HCT116 (cell line): ENCODE results near the gene FAM228A. TPM values are rescaled to one million over a fixed set of nuclear protein-coding genes. Genes with fewer than 3 reads are reported as not detected.

Experiments used
- ATAC-seq: fragments of 200-7000 bp; cut with Tn5 transposase; 2 replicates; pipeline ENCODE4 v1.9.1; 2020; ENCODE audit warnings: mild to moderate bottlenecking, moderate library complexity
- BruUV-seq: library from RNA; stranded (reverse); fragments of 400-500 nt; replicated peaks from 2 replicates; lab custom pipeline; 2021; lab: Mats Ljungman, UMichigan
- CTCF ChIA-PET: fragments of 300-600 bp; sonication (Branson Sonifier 250); formaldehyde crosslinking; loops from one replicate; lab custom pipeline; 2021; ENCODE audit warnings: antibody characterized with exemption; lab: Charles Lee
- POLR2A ChIA-PET: fragments of 300-600, 350-600 bp; sonication (Branson Sonifier 250); formaldehyde crosslinking; loops from one replicate; lab custom pipeline; 2021; ENCODE audit warnings: antibody characterized with exemption; lab: Charles Lee
- RAD21 ChIA-PET, 2 experiments: fragments of 300-600 bp; sonication (Branson Sonifier 250); formaldehyde crosslinking; loops; one replicate each; lab custom pipeline; 2023; ENCODE audit warnings: low total read pairs in 2 of 2; ENCODE audit not compliant: uncharacterized antibody in 2 of 2, unreplicated experiment in 2 of 2, low non-redundant PET in 1 of 2; lab: Charles Lee
- DNase-seq: peaks from one replicate; pipeline ENCODE4 v3.0.0-alpha.2; 2010; ENCODE audit warnings: low read depth, low spot score
- H2AFZ ChIP-seq: fragments of 200-600 bp; shearing (Covaris generic), sonication (generic); 2 replicates; pipeline ENCODE4 v1.6.1; 2017; ENCODE audit warnings: low read depth, mixed run types, mixed read lengths, antibody characterized with exemption, low read length; ENCODE audit not compliant: poor library complexity, severe bottlenecking
- H3K27ac ChIP-seq: 2 replicates; pipeline ENCODE4 v1.5.1; 2012; ENCODE audit warnings: low read depth, low read length
- H3K27me3 ChIP-seq: fragments of 200-600 bp; sonication (generic); 2 replicates; pipeline ENCODE4 v1.6.1; 2016; ENCODE audit warnings: mixed run types, low read length, mixed read lengths; ENCODE audit not compliant: insufficient read depth
- H3K36me3 ChIP-seq, 2 experiments: fragments of 200-500 bp in 1 of 2; fragments of 200-600 bp in 1 of 2; sonication (Bioruptor generic) in 1 of 2; sonication (generic) in 1 of 2; 2 replicates each; pipeline versions ENCODE4 v1.5.1 to v1.6.1; 2014 to 2016; ENCODE audit warnings: low read length in 2 of 2, inconsistent platforms in 1 of 2, mixed read lengths in 1 of 2, mixed run types in 1 of 2; ENCODE audit not compliant: insufficient read depth in 2 of 2, control insufficient read depth in 1 of 2
- H3K4me1 ChIP-seq, 2 experiments: fragments of 200-600 bp in 1 of 2; sonication (generic) in 1 of 2; 2 replicates each; pipeline versions ENCODE4 v1.5.1 to v1.6.1; 2012 to 2017; ENCODE audit warnings: low read length in 2 of 2, inconsistent platforms in 1 of 2, mild to moderate bottlenecking in 1 of 2, mixed read lengths in 1 of 2, mixed run types in 1 of 2, moderate library complexity in 1 of 2; ENCODE audit not compliant: insufficient read depth in 2 of 2, control insufficient read depth in 1 of 2
- H3K4me2 ChIP-seq: fragments of 200-600 bp; sonication (generic); 2 replicates; pipeline ENCODE4 v1.6.1; 2017; ENCODE audit warnings: mixed run types, low read length, mixed read lengths
- H3K4me3 ChIP-seq, 2 experiments: fragments of 200-600 bp in 1 of 2; sonication (generic) in 1 of 2; replicated peaks in 1 of 2; 2 replicates each; pipeline ENCODE4 v1.5.1; 2011 to 2016; ENCODE audit warnings: low read length in 2 of 2, control low read depth in 1 of 2, low read depth in 1 of 2, mild to moderate bottlenecking in 1 of 2, mixed read lengths in 1 of 2, mixed run types in 1 of 2
- H3K79me2 ChIP-seq: fragments of 200-600 bp; sonication (generic); 2 replicates; pipeline ENCODE4 v1.6.1; 2017; ENCODE audit warnings: mild to moderate bottlenecking, mixed run types, low read length, moderate library complexity, mixed read lengths; ENCODE audit not compliant: insufficient read depth
- H3K9ac ChIP-seq: fragments of 200-600 bp; sonication (generic); 2 replicates; pipeline ENCODE4 v1.6.1; 2016; ENCODE audit warnings: low read length, mixed read lengths
- H3K9me2 ChIP-seq: fragments of 200-600 bp; sonication (generic), shearing (Covaris generic); 2 replicates; pipeline ENCODE4 v1.6.1; 2017; ENCODE audit warnings: mixed run types, mild to moderate bottlenecking, moderate library complexity; ENCODE audit not compliant: insufficient read depth
- H3K9me3 ChIP-seq, 2 experiments: fragments of 200-500 bp in 1 of 2; fragments of 200-600 bp in 1 of 2; sonication (Bioruptor generic) in 1 of 2; sonication (generic) in 1 of 2; 2 replicates each; pipeline ENCODE4 v1.6.1; 2014 to 2017; ENCODE audit warnings: low read length in 2 of 2, mixed read lengths in 2 of 2, inconsistent platforms in 1 of 2, low read depth in 1 of 2, mild to moderate bottlenecking in 1 of 2, mixed run types in 1 of 2, moderate library complexity in 1 of 2; ENCODE audit not compliant: control insufficient read depth in 1 of 2, insufficient read depth in 1 of 2
- H4K20me1 ChIP-seq: fragments of 200-600 bp; sonication (generic), shearing (Covaris generic); 2 replicates; pipeline ENCODE4 v1.6.1; 2017; ENCODE audit warnings: mixed run types, mild to moderate bottlenecking, moderate library complexity; ENCODE audit not compliant: insufficient read depth
- ELF1 ChIP-seq: IDR thresholded peaks from 2 replicates; pipeline ENCODE4 v1.6.1; 2012; ENCODE audit warnings: low read depth, borderline replicate concordance
- EZH2 ChIP-seq: fragments of 200-600 bp; sonication (generic); IDR thresholded peaks from 2 replicates; pipeline ENCODE4 v1.6.1; 2017; ENCODE audit warnings: antibody characterized with exemption, mixed run types
- EZH2phosphoT487 ChIP-seq: fragments of 200-600 bp; IDR thresholded peaks from 2 replicates; pipeline ENCODE4 v1.6.1; 2018; ENCODE audit warnings: antibody characterized with exemption, borderline replicate concordance
- FOSL1 ChIP-seq: IDR thresholded peaks from 2 replicates; pipeline ENCODE4 v1.6.1; 2012; ENCODE audit warnings: low read depth
- POLR2A ChIP-seq: IDR thresholded peaks from 2 replicates; pipeline ENCODE4 v1.7.0; 2011; ENCODE audit warnings: borderline replicate concordance; ENCODE audit not compliant: insufficient read depth, insufficient read length; ENCODE audit errors: extremely low read depth
- SIN3A ChIP-seq: IDR thresholded peaks from 2 replicates; pipeline ENCODE4 v1.6.1; 2012; ENCODE audit warnings: low read depth
- TCF7L2 ChIP-seq: IDR thresholded peaks from 2 replicates; pipeline ENCODE4 v1.7.0; 2011; ENCODE audit warnings: borderline replicate concordance, inconsistent platforms; ENCODE audit not compliant: insufficient read depth, insufficient read length; ENCODE audit errors: extremely low read depth
- YY1 ChIP-seq: IDR thresholded peaks from 2 replicates; pipeline ENCODE4 v1.6.1; 2011; ENCODE audit warnings: low read length, low read depth, moderate library complexity, mild to moderate bottlenecking; ENCODE audit not compliant: insufficient replicate concordance; ENCODE audit errors: extremely low read depth
- intact Hi-C: fragments of 100-400 bp; cut with micrococcal nuclease; formaldehyde crosslinking; loops from 2 replicates; pipeline ENCODE4 v1.10.0; 2022
- total RNA-seq: library from RNA; stranded (reverse); gene quantifications from one replicate; pipeline ENCODE4 v1.2.1, GENCODE V29; 2021; ENCODE audit not compliant: unreplicated experiment

FAM228A gene
- total RNA-seq, 1 experiment from 2014 or later, result not detected

DNA sequence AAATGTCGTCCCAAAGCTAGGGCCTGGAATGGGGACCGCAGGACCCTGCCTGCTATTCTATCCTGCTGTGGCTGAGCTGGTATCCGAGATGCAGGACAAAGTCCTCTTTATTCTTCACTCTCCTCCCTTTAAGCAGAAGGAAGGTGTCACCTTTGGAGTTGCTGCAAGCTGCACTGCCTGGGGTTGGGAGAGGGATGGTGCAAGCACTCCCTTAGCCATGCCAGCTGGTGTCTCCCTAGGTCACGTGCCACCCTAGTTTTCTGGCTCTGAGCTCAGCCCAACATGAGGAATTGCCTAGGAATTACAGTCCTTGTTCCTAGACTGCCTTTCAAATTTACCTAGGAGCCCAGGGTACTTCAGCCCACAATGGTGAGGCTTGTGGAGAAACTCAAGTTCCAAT, 21.4 kb upstream of the FAM228A start:
- TF ChIP-seq YY1, result no peak
- no peak for TF ChIP-seq EZH2phosphoT487
- no peak for TF ChIP-seq FOSL1
- TF ChIP-seq TCF7L2, result no peak

GRCh38 chr2:24158131-24158530, 16.7 kb upstream of the FAM228A start:
- DNase-seq (no peak), ATAC-seq (no peak)
- POLR2A ChIA-PET, result no interaction called here
- H3K9ac ChIP-seq, result no peak overlapping the region
- CTCF ChIA-PET, result no interaction called here
- TF ChIP-seq SIN3A (no peak), ELF1 (no peak), POLR2A (no peak), EZH2phosphoT487 (no peak), EZH2 (no peak)
- no peak overlapping the region for H3K27ac ChIP-seq
- H2AFZ ChIP-seq, result no peak overlapping the region
- H3K4me2 ChIP-seq, result no peak overlapping the region
- no peaks in the 10 kb centered on the region for H3K27me3 ChIP-seq
- BruUV-seq, result no TSS peak
- RAD21 ChIA-PET, result no interaction called here
- no peak overlapping the region for H3K4me3 ChIP-seq
- no peaks in the 10 kb centered on the region for H3K36me3 ChIP-seq
- no peaks in the 10 kb centered on the region for H3K9me3 ChIP-seq
- no peaks in the 10 kb centered on the region for H3K4me1 ChIP-seq
- H3K79me2 ChIP-seq, result no peaks in the 10 kb centered on the region
- no peaks in the 10 kb centered on the region for H3K9me2 ChIP-seq
- no peaks in the 10 kb centered on the region for H4K20me1 ChIP-seq
- intact Hi-C loops, result no loop called here

More for the DNA sequence above, 21.4 kb upstream of the FAM228A start:
- H3K4me1 ChIP-seq, result no peaks in the 10 kb centered on the region
- no peaks in the 10 kb centered on the region for H4K20me1 ChIP-seq
- no peaks in the 10 kb centered on the region for H3K27me3 ChIP-seq
- BruUV-seq, result no TSS peak
- ATAC-seq, result no peak
- no peak overlapping the region for H2AFZ ChIP-seq
- ChIA-PET RAD21 (no interaction called here), POLR2A (no interaction called here), CTCF (no interaction called here)
- no peak overlapping the region for H3K9ac ChIP-seq
- H3K79me2 ChIP-seq, result no peaks in the 10 kb centered on the region
- no peak overlapping the region for H3K4me2 ChIP-seq
- no peaks in the 10 kb centered on the region for H3K36me3 ChIP-seq
- intact Hi-C loops, result no loop called here
- no peaks in the 10 kb centered on the region for H3K9me2 ChIP-seq
- no peak overlapping the region for H3K27ac ChIP-seq
- no peaks in the 10 kb centered on the region; a peak in 1 of 4 replicates for H3K9me3 ChIP-seq
- no peak for DNase-seq
- H3K4me3 ChIP-seq, result no peak overlapping the region
